Keratinocyte (primary cell): ENCODE measurements around the gene PFDN5. TPM values are rescaled to one million over a fixed set of nuclear protein-coding genes. Genes with fewer than 3 reads are reported as not detected.

Source experiments
- DNase-seq: peaks from one replicate; pipeline ENCODE4 v3.0.0-alpha.2; 2011; ENCODE audit warnings: low read depth, missing footprints, low spot score
- FAIRE-seq: peaks from 2 replicates; lab custom pipeline; 2011; peaks lifted over from hg19 to GRCh38; lab: Jason Lieb, UNC
- H2AFZ ChIP-seq: 2 replicates; pipeline ENCODE4 v1.6.0; 2012; ENCODE audit warnings: low read length, control low read depth, inconsistent platforms; ENCODE audit not compliant: control insufficient read depth
- H3K27ac ChIP-seq: 2 replicates; pipeline ENCODE4 v1.5.1; 2011; ENCODE audit warnings: low read length; ENCODE audit not compliant: control insufficient read depth, insufficient read depth
- H3K27me3 ChIP-seq: 3 replicates; pipeline ENCODE4 v1.6.0; 2011; ENCODE audit warnings: low read length; ENCODE audit not compliant: control insufficient read depth, insufficient read depth; ENCODE audit errors: extremely low read depth
- H3K36me3 ChIP-seq, 2 experiments: 2 replicates in 1 of 2; 3 replicates in 1 of 2; pipeline ENCODE4 v1.5.1; 2011; ENCODE audit warnings: low read length in 2 of 2, mild to moderate bottlenecking in 1 of 2; ENCODE audit not compliant: control insufficient read depth in 2 of 2, insufficient read depth in 2 of 2; ENCODE audit errors: extremely low read depth in 1 of 2
- H3K4me1 ChIP-seq: 3 replicates; pipeline ENCODE4 v1.5.1; 2011; ENCODE audit warnings: low read length; ENCODE audit not compliant: control insufficient read depth, insufficient read depth; ENCODE audit errors: extremely low read depth
- H3K4me2 ChIP-seq: 3 replicates; pipeline ENCODE4 v1.6.0; 2011; ENCODE audit warnings: low read depth, low read length; ENCODE audit not compliant: control insufficient read depth, insufficient read depth; ENCODE audit errors: extremely low read depth
- H3K4me3 ChIP-seq, 3 experiments: fragments of 200-600 bp in 1 of 3; sonication (generic) in 1 of 3; 2 replicates in 2 of 3; 3 replicates in 1 of 3; pipeline ENCODE4 v1.5.1; 2011 to 2016; ENCODE audit warnings: low read length in 3 of 3, mild to moderate bottlenecking in 3 of 3, control low read depth in 2 of 3, inconsistent platforms in 1 of 3, low read depth in 1 of 3, mixed read lengths in 1 of 3, mixed run types in 1 of 3, moderate library complexity in 1 of 3; ENCODE audit not compliant: control insufficient read depth in 2 of 3, insufficient read depth in 2 of 3; ENCODE audit errors: extremely low read depth in 1 of 3
- H3K79me2 ChIP-seq: 2 replicates; pipeline ENCODE4 v1.6.0; 2012; ENCODE audit warnings: low read length; ENCODE audit not compliant: control insufficient read depth, insufficient read depth
- H3K9ac ChIP-seq: 3 replicates; pipeline ENCODE4 v1.6.0; 2011; ENCODE audit warnings: low read length; ENCODE audit not compliant: control insufficient read depth, insufficient read depth; ENCODE audit errors: extremely low read depth
- H3K9me1 ChIP-seq: 3 replicates; pipeline ENCODE4 v1.6.0; 2011; ENCODE audit warnings: low read length; ENCODE audit not compliant: control insufficient read depth, insufficient read depth; ENCODE audit errors: extremely low read depth
- H3K9me3 ChIP-seq: 2 replicates; pipeline ENCODE4 v1.5.1; 2012; ENCODE audit warnings: low read depth, low read length; ENCODE audit not compliant: control insufficient read depth
- H4K20me1 ChIP-seq: 3 replicates; pipeline ENCODE4 v1.6.0; 2011; ENCODE audit warnings: low read length; ENCODE audit not compliant: control insufficient read depth, insufficient read depth; ENCODE audit errors: extremely low read depth
- CTCF ChIP-seq, 3 experiments: IDR thresholded peaks in 1 of 3; conservative IDR thresholded peaks in 1 of 3; optimal IDR thresholded peaks in 1 of 3; 2 replicates in 2 of 3; 3 replicates in 1 of 3; pipeline versions ENCODE3 to v1.5.1; 2011; ENCODE audit warnings: low read length in 3 of 3, mild to moderate bottlenecking in 3 of 3, moderate library complexity in 2 of 3, control low read depth in 1 of 3, inconsistent platforms in 1 of 3; ENCODE audit not compliant: insufficient read depth in 2 of 3; ENCODE audit errors: extremely low read depth in 1 of 3
- EZH2 ChIP-seq: IDR thresholded peaks from one replicate; pipeline ENCODE4 v1.6.1; 2012; ENCODE audit warnings: inconsistent platforms, mild to moderate bottlenecking, low read length, moderate library complexity
- dilution Hi-C: fragments of 300-500 bp; cut with MboI; formaldehyde crosslinking; loops from one replicate; pipeline ENCODE4 v1.7.0; 2020; ENCODE audit warnings: low sequenced_read_pairs; ENCODE audit not compliant: extremely low pct_ligation_motif_present
- polyA plus RNA-seq, 5 experiments: library from polyadenylated mRNA; depleted of rRNA in 3 of 5; stranded (reverse) in 3 of 5; stranded (forward) in 1 of 5; unstranded in 1 of 5; fragments of >200 nt; gene quantifications; 1 replicate in 1 of 5; 2 replicates in 3 of 5; 3 replicates in 1 of 5; pipeline versions ENCODE4 v1.2.1 to v1.2.3, GENCODE V29; 2011 to 2012; ENCODE audit warnings: missing spikeins in 2 of 5, low read depth in 1 of 5, low replicate concordance in 1 of 5

The PFDN5 gene
- polyA plus RNA-seq, 1 donor (not counting 4 experiments of a cell fraction or from before 2014, with no cell fraction given): 659 TPM

DNA sequence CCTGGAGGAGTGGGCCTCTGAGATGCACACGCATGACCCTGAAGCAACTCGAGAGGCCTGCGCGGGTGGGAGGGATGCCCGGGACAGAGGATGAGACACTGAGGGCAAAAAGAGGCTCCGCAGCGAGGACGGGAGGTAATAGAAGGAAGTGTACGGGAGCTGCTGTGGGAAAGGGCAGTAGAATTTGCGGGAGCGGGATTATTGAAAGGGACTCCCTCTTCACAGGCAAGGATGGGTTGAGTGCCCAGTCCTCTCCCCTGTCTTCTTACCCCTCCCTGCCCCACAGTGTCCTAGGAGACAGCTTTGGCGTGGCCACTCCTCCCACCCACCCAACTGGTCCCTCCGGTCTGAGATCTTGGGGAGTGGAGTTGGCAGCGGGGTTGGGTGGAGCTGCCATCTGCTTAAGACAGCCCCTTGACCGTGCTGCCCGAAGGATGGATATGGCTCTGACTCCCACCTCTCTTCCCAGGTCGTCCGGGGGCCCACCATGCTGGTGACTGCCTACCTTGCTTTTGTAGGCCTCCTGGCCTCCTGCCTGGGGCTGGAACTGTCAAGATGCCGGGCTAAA, 42.9 kb upstream of the PFDN5 start:
- DNase-seq (no peak), FAIRE-seq (no peak)
- peaks cover 20% of the 10 kb centered on the region for H3K4me1 ChIP-seq
- H3K27me3 ChIP-seq: no peaks in the 10 kb centered on the region
- H3K9ac ChIP-seq: peak overlapping the region; percentile 87
- peak overlapping the region; percentile 78 for H3K4me2 ChIP-seq
- H2AFZ ChIP-seq: peak overlapping the region; percentile 84
- H4K20me1 ChIP-seq: no peaks in the 10 kb centered on the region
- H3K9me1 ChIP-seq: no peaks in the 10 kb centered on the region
- dilution Hi-C loops: no loop called here
- H3K79me2 ChIP-seq: peaks cover 17% of the 10 kb centered on the region
- H3K27ac ChIP-seq: peak overlapping the region; percentile 53
- H3K36me3 ChIP-seq: peaks cover 9 to 17% of the 10 kb centered on the region in 2 experiments
- no peak for TF ChIP-seq CTCF (optimal IDR thresholded peaks at IDR 0.05 in 1 of 3, IDR thresholded peaks at IDR 0.05 in 1 of 3, conservative IDR thresholded peaks at IDR 0.05 in 1 of 3; ENCODE audit: extremely low read depth in 1 of 3, insufficient read depth in 2 of 3, low read length in 3 of 3)
- no peak for TF ChIP-seq EZH2
- H3K9me3 ChIP-seq: no peaks in the 10 kb centered on the region
- peak overlapping the region; percentile 77 to 95 (median 90) for H3K4me3 ChIP-seq

GRCh38 chr12:53253298-53253697, 42.0 kb upstream of the PFDN5 start:
- no peak overlapping the region for H2AFZ ChIP-seq
- DNase-seq: no peak
- peaks cover 20% of the 10 kb centered on the region for H3K4me1 ChIP-seq
- peaks cover 9 to 17% of the 10 kb centered on the region in 2 experiments for H3K36me3 ChIP-seq
- H3K27me3 ChIP-seq: no peaks in the 10 kb centered on the region
- H3K4me2 ChIP-seq: peak overlapping the region; percentile 78
- peaks cover 17% of the 10 kb centered on the region for H3K79me2 ChIP-seq
- peak overlapping the region in 2 of 3 experiments; percentile 90 to 95 for H3K4me3 ChIP-seq
- no peaks in the 10 kb centered on the region for H3K9me1 ChIP-seq
- H3K27ac ChIP-seq: no peak overlapping the region
- H4K20me1 ChIP-seq: no peaks in the 10 kb centered on the region
- H3K9me3 ChIP-seq: no peaks in the 10 kb centered on the region
- H3K9ac ChIP-seq: no peak overlapping the region
- TF ChIP-seq CTCF (optimal IDR thresholded peaks at IDR 0.05 in 1 of 3, IDR thresholded peaks at IDR 0.05 in 1 of 3, conservative IDR thresholded peaks at IDR 0.05 in 1 of 3; ENCODE audit: extremely low read depth in 1 of 3, insufficient read depth in 2 of 3, low read length in 3 of 3) (no peak), EZH2 (no peak)
- dilution Hi-C loops: no loop called here
- FAIRE-seq: no peak
